Psoas muscle (tissue), 8 donors: ENCODE measurements around the gene KRTAP10-5. TPM values are rescaled to one million over a fixed set of nuclear protein-coding genes. Genes with fewer than 3 reads are reported as not detected.
A peak's percentile ranks its signal among the peaks of the same experiment; 100 is the strongest.

Experiments used
- ATAC-seq, 4 donors: fragments of 200-7000 bp; cut with Tn5 transposase; one replicate each; pipeline ENCODE4 v1.9.1; 2020; ENCODE audit warnings: moderate library complexity in 3 of 4, mild to moderate bottlenecking in 2 of 4
- DNase-seq, 2 donors: peaks; one replicate each; pipeline ENCODE4 v3.0.0-alpha.2; 2020
- H3K27ac ChIP-seq: fragments of 200-600 bp; one replicate; pipeline ENCODE4 v1.8.0; 2022
- H3K27me3 ChIP-seq, 3 donors: fragments of 200-600 bp in 1 of 3; one replicate each; pipeline versions ENCODE4 v1.6.1 to v1.8.0; 2013 to 2022; ENCODE audit warnings: low read length in 2 of 3, mild to moderate bottlenecking in 2 of 3, moderate library complexity in 1 of 3; ENCODE audit not compliant: insufficient read depth in 3 of 3
- H3K36me3 ChIP-seq, 2 donors: fragments of 200-600 bp in 1 of 2; one replicate each; pipeline versions ENCODE4 v1.6.1 to v1.8.0; 2013 to 2022; ENCODE audit warnings: low read depth in 1 of 2, mild to moderate bottlenecking in 1 of 2, moderate library complexity in 1 of 2; ENCODE audit not compliant: insufficient read depth in 1 of 2
- H3K4me1 ChIP-seq: fragments of 200-600 bp; one replicate; pipeline ENCODE4 v1.8.0; 2022
- H3K4me3 ChIP-seq: fragments of 200-600 bp; one replicate; pipeline ENCODE4 v1.8.0; 2022; ENCODE audit warnings: mild to moderate bottlenecking
- H3K9me3 ChIP-seq: fragments of 200-600 bp; one replicate; pipeline ENCODE4 v1.8.0; 2022
- WGBS, 3 donors: extraction: QIAGEN DNeasy Blood & Tissue Kit; methylation state at CpG; one replicate each; pipeline versions ENCODE4 v1.1.6 to v1.1.7; 2013; 5-methylcytosine and 5-hydroxymethylcytosine counted together
- intact Hi-C, 2 donors: fragments of 100-400 bp; cut with DNase I; formaldehyde crosslinking; loops; one replicate each; pipeline versions ENCODE4 v1.11.0 to v1.14.2; 2022
- polyA plus RNA-seq, 3 donors: library from polyadenylated mRNA; stranded (reverse); fragments of 200-250 nt; gene quantifications; one replicate each; pipeline ENCODE4 v1.2.3, GENCODE V29; 2013
- total RNA-seq, 4 donors: library from RNA; stranded (reverse); fragmentation: NEBNext Ultra II Directional in 2 of 4; extraction: Animal tissue kit (Norgen Biotek cat#: 25700) in 2 of 4; gene quantifications; one replicate each; pipeline versions ENCODE4 v1.2.1 to v1.2.4, GENCODE V29; 2021 to 2023
- TF ChIP-seq, protein P1 (sequence below): fragments of 200-600 bp; IDR thresholded peaks from one replicate; pipeline ENCODE4 v1.8.0; 2022; ENCODE audit warnings: antibody characterized with exemption
- donor health status: healthy with polysubstance abuse.
- donor health status: DM: no; HTN: no; CAD: no; lungs with moderate emphysema.
- donor health status: Bipolar disorder and iron deficiency.
- donor health status: healthy.
- donor health status: DM: yes; HTN: yes; CAD: no.
- donor health status: DM: no; HTN: no; CAD: no.
- donor health status: DM: no; HTN: no; CAD: no.
- donor health status: DM: yes; HTN: yes; CAD: no.

The KRTAP10-5 gene
- total and polyA plus RNA-seq, 7 donors: not detected

- Histone ChIP-seq H3K27me3 (peaks cover 0 to 21% (median 4%) of the 10 kb centered on the region in 3 donors), H3K27ac (no peak overlapping the region), H3K9me3 (no peaks in the 10 kb centered on the region), H3K4me1 (no peaks in the 10 kb centered on the region), H3K4me3 (no peak overlapping the region), H3K36me3 (no peaks in the 10 kb centered on the region)
- intact Hi-C loops: no loop called here
- WGBS, 3 donors: 57 to 69% (median 59%) methylated on average over 23 of the region's 23 CpGs
- TF ChIP-seq, protein P1, sequence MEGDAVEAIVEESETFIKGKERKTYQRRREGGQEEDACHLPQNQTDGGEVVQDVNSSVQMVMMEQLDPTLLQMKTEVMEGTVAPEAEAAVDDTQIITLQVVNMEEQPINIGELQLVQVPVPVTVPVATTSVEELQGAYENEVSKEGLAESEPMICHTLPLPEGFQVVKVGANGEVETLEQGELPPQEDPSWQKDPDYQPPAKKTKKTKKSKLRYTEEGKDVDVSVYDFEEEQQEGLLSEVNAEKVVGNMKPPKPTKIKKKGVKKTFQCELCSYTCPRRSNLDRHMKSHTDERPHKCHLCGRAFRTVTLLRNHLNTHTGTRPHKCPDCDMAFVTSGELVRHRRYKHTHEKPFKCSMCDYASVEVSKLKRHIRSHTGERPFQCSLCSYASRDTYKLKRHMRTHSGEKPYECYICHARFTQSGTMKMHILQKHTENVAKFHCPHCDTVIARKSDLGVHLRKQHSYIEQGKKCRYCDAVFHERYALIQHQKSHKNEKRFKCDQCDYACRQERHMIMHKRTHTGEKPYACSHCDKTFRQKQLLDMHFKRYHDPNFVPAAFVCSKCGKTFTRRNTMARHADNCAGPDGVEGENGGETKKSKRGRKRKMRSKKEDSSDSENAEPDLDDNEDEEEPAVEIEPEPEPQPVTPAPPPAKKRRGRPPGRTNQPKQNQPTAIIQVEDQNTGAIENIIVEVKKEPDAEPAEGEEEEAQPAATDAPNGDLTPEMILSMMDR: no peak
- DNase-seq (no peak), ATAC-seq (no peak)
Measured at GRCh38 chr21:44530903-44531605, 49.4 kb downstream of the KRTAP10-5 start.

DNA sequence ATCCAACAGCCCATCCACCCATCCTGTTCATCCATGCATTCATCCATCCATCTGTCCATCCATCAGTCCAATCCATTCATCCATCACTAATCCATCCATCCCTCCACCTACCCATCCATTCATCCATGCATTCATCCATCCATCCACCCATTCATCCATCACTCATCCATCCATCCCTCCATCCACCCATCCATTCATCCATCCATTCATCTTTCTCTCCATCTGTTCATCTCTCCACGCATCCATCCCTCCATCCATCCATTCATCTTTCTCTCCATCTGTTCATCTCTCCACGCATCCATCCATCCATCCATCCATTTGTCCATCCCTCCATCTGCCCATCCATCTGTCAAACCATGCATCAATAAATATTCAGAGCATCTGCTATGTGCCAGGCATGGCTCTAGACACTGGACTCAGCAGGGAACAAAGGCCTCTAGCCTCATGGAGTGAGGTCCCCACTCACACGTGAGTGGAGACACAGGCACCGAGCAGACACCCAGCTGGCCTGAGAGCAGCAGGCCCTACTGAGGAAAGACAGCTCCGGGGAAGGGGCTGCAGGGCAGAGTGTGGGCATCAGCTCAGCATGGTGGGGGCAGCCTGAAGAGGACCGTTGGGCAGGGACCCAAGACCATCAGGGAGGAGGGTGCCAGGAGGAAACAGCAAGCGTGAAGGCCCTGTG is 50.0 kb downstream of the KRTAP10-5 start:
- Histone ChIP-seq H3K4me3 (no peak overlapping the region), H3K27ac (no peak overlapping the region), H3K36me3 (no peaks in the 10 kb centered on the region), H3K9me3 (no peaks in the 10 kb centered on the region), H3K27me3 (peaks cover 0 to 22% (median 4%) of the 10 kb centered on the region in 3 donors), H3K4me1 (no peaks in the 10 kb centered on the region)
- intact Hi-C loops: no loop called here
- 75 to 76% (median 76%) methylated on average over 7 of the region's 7 CpGs for WGBS, 3 donors
- ATAC-seq (no peak), DNase-seq (no peak)
- TF ChIP-seq, protein P1: no peak

GRCh38 chr21:44529503-44530125 is 50.8 kb downstream of the KRTAP10-5 start:
- TF ChIP-seq, protein P1: no peak
- Histone ChIP-seq H3K36me3 (no peaks in the 10 kb centered on the region), H3K27ac (no peak overlapping the region), H3K9me3 (no peaks in the 10 kb centered on the region), H3K27me3 (peaks cover 0 to 25% (median 4%) of the 10 kb centered on the region in 3 donors), H3K4me3 (no peak overlapping the region), H3K4me1 (no peaks in the 10 kb centered on the region)
- peak in 1 of 2 donors; percentile 32 for DNase-seq
- intact Hi-C loops: no loop called here
- 76 to 80% (median 78%) methylated on average over 23 of the region's 23 CpGs for WGBS, 3 donors
- ATAC-seq: no peak

Other genes starting within 250 kb of the KRTAP10-5 start
- gene CFAP410, start 241.2 kb downstream of the KRTAP10-5 start, total RNA-seq: 10 to 100 TPM in 2 of 4 donors, 1 to 10 TPM in 2; 8.3 to 10.5 (median 9.7) TPM
- 10 to 100 TPM in 2 of 3 donors, 1 to 10 TPM in 1; 9.9 to 13.7 (median 10.1) TPM for gene CFAP410, start 241.2 kb downstream of the KRTAP10-5 start, polyA plus RNA-seq
- gene TRPM2, start 227.0 kb downstream of the KRTAP10-5 start, total RNA-seq: 1 to 10 TPM in 1 of 4 donors, under 1 TPM in 3; 0.69 to 1.7 (median 0.84) TPM
- gene TRPM2, start 227.0 kb downstream of the KRTAP10-5 start, polyA plus RNA-seq: under 1 TPM; 0.08 to 0.76 (median 0.31) TPM
- gene LRRC3, start 125.1 kb downstream of the KRTAP10-5 start, total RNA-seq: 1 to 10 TPM in 1 of 4 donors, under 1 TPM in 3; 0.13 to 1.1 (median 0.23) TPM
- under 1 TPM; 0.08 to 0.29 (median 0.08) TPM for gene LRRC3, start 125.1 kb downstream of the KRTAP10-5 start, polyA plus RNA-seq
- not detected for gene KRTAP10-1, start 40.4 kb downstream of the KRTAP10-5 start, total RNA-seq
- not detected for gene KRTAP10-1, start 40.4 kb downstream of the KRTAP10-5 start, polyA plus RNA-seq
- gene KRTAP10-2, start 29.1 kb downstream of the KRTAP10-5 start, total RNA-seq: not detected
- gene KRTAP10-2, start 29.1 kb downstream of the KRTAP10-5 start, polyA plus RNA-seq: not detected
- gene KRTAP10-3, start 21.8 kb downstream of the KRTAP10-5 start, total RNA-seq: not detected
- not detected for gene KRTAP10-3, start 21.8 kb downstream of the KRTAP10-5 start, polyA plus RNA-seq
- not detected for gene KRTAP10-4, start 6.9 kb downstream of the KRTAP10-5 start, total RNA-seq
- gene KRTAP10-4, start 6.9 kb downstream of the KRTAP10-5 start, polyA plus RNA-seq: not detected
- gene KRTAP10-6, start 11.9 kb upstream of the KRTAP10-5 start, total RNA-seq: not detected
- gene KRTAP10-6, start 11.9 kb upstream of the KRTAP10-5 start, polyA plus RNA-seq: not detected
- gene KRTAP10-7, start 20.0 kb upstream of the KRTAP10-5 start, total RNA-seq: not detected
- not detected for gene KRTAP10-7, start 20.0 kb upstream of the KRTAP10-5 start, polyA plus RNA-seq
- gene KRTAP10-8, start 31.5 kb upstream of the KRTAP10-5 start, total RNA-seq: not detected
- not detected for gene KRTAP10-8, start 31.5 kb upstream of the KRTAP10-5 start, polyA plus RNA-seq
- gene KRTAP10-9, start 46.5 kb upstream of the KRTAP10-5 start, total RNA-seq: not detected
- not detected for gene KRTAP10-9, start 46.5 kb upstream of the KRTAP10-5 start, polyA plus RNA-seq
- gene KRTAP10-10, start 56.8 kb upstream of the KRTAP10-5 start, total RNA-seq: not detected
- not detected for gene KRTAP10-10, start 56.8 kb upstream of the KRTAP10-5 start, polyA plus RNA-seq
- not detected for gene KRTAP10-11, start 65.8 kb upstream of the KRTAP10-5 start, total RNA-seq
- not detected for gene KRTAP10-11, start 65.8 kb upstream of the KRTAP10-5 start, polyA plus RNA-seq
- gene KRTAP12-4, start 74.1 kb upstream of the KRTAP10-5 start, total RNA-seq: not detected
- not detected for gene KRTAP12-4, start 74.1 kb upstream of the KRTAP10-5 start, polyA plus RNA-seq
- not detected for gene KRTAP12-3, start 77.3 kb upstream of the KRTAP10-5 start, total RNA-seq
- gene KRTAP12-3, start 77.3 kb upstream of the KRTAP10-5 start, polyA plus RNA-seq: not detected
- not detected for gene KRTAP12-2, start 86.3 kb upstream of the KRTAP10-5 start, total RNA-seq
- gene KRTAP12-2, start 86.3 kb upstream of the KRTAP10-5 start, polyA plus RNA-seq: not detected
- gene KRTAP12-1, start 101.6 kb upstream of the KRTAP10-5 start, total RNA-seq: not detected
- gene KRTAP12-1, start 101.6 kb upstream of the KRTAP10-5 start, polyA plus RNA-seq: not detected
- gene KRTAP10-12, start 116.6 kb upstream of the KRTAP10-5 start, total RNA-seq: not detected
- not detected for gene KRTAP10-12, start 116.6 kb upstream of the KRTAP10-5 start, polyA plus RNA-seq
- not detected for gene TSPEAR, start 131.0 kb upstream of the KRTAP10-5 start, total RNA-seq
- not detected for gene TSPEAR, start 131.0 kb upstream of the KRTAP10-5 start, polyA plus RNA-seq
- gene UBE2G2, start 221.2 kb upstream of the KRTAP10-5 start, total RNA-seq: 10 to 100 TPM; 64.9 to 93.8 (median 81.7) TPM
- gene UBE2G2, start 221.2 kb upstream of the KRTAP10-5 start, polyA plus RNA-seq: 10 to 100 TPM; 39.0 to 72.8 (median 55.3) TPM
- gene SUMO3, start 237.5 kb upstream of the KRTAP10-5 start, total RNA-seq: 10 to 100 TPM; 50.2 to 78.7 (median 65.6) TPM
- gene SUMO3, start 237.5 kb upstream of the KRTAP10-5 start, polyA plus RNA-seq: 10 to 100 TPM; 38.6 to 86.6 (median 58.7) TPM